Right ventricle myocardium inferior (tissue), 1 donor: Measurements from ENCODE around the gene CNEP1R1. TPM values are rescaled to one million over a fixed set of nuclear protein-coding genes. Genes with fewer than 3 reads are reported as not detected.
"Not testable (repeated sequence)": the region's sequence is repeated elsewhere in the genome, so short reads cannot be mapped to it uniquely, and the experiment has no call there.

Experiments used
- ATAC-seq: fragments of 200-7000 bp; cut with Tn5 transposase; one replicate; pipeline ENCODE4 v1.9.1; 2020; ENCODE audit warnings: mild to moderate bottlenecking, moderate library complexity
- DNase-seq: peaks from one replicate; pipeline ENCODE4 v3.0.0; 2021; ENCODE audit errors: missing footprints
- intact Hi-C: fragments of 100-400 bp; cut with DNase I; formaldehyde crosslinking; loops from one replicate; pipeline ENCODE4 v1.11.0; 2022
- total RNA-seq: library from RNA; stranded (reverse); fragmentation: NEBNext Ultra II Directional; extraction: Animal tissue kit (Norgen Biotek cat#: 25700); gene quantifications from one replicate; pipeline ENCODE4 v1.2.1, GENCODE V29; 2021
- donor health status: DM: no; HTN: yes; CAD: no; lungs with severe emphysema.

The CNEP1R1 gene
- total RNA-seq, 1 donor from 2014 or later, result 18.5 TPM

DNA sequence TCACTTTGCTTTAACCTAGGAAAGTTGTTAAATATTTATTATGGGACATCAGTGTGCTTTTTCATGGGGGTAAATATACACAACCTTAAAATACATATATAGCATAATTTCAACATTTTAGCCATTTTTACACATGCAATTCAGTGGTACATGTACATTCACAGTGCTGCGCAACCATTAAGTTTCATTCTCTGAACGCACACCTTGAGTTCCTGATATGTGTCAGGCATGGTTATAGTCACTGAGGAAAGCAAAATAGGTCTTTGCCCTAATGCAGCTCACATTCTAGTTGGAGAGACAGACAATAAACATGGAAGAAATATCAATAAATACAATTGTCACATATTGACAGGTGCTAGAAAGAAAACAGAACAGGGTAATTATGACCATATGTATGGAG, 12.8 kb upstream of the CNEP1R1 start:
- ATAC-seq (no peak), DNase-seq (no peak)
- intact Hi-C loops, result no loop called here

DNA sequence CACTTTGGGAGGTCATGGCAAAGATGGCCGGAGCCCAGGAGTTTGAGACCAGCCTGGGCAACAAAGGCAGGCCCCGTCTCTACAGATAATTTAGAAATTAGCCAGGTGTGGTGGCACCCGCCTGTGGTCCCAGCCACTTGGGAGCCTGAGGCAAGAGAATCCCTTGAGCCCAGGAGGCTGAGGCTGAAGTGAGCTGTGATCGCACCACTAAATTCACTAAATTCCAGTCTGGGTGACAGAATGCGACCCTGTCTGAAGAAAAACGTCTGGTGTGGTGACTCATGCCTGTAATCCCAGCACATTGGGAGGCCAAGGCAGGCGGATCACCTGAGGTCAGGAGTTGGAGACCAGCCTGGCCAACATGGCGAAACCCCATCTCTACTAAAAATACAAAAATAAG, 10.8 kb upstream of the CNEP1R1 start:
- intact Hi-C loops, DNase-seq, ATAC-seq: not testable (repeated sequence)

DNA sequence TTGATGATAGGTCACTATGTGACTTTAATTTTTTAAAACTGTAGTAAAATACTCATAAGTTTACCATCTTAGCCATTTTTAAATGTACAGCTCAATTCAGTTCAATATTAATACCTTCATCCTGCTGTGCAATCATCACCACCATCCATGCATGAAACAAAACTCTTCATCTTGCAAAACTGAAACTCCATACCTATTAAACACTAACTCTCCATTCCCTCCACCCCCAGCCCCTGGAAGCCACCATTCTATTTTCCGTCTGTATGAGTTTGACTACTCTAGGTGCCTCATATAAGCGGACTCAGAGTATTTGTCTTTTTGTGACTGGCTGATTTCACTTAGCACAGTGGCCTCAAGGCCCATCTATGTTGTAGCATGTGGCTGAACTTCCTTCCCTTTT, 9.4 kb upstream of the CNEP1R1 start:
- ATAC-seq (no peak), DNase-seq (no peak)
- intact Hi-C loops, result no loop called here

DNA sequence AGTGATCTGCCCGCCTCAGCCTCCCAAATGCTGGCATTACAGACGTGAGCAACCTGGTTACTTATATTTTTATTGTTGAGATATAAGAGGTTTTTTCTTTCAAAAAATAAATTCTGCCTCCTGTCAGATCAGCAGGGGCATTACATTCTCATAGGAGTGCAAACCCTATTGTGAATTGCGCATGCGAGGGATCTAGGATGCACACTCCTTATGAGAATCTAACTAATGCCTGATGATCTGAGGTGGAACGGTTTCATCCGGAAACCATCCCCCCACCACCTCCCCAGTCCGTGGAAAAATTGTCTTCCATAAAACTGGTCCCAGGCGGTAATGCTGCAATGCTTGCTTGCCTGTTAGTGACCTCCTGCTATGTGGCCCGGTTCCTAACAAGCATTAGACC, 7.5 kb upstream of the CNEP1R1 start:
- DNase-seq (no peak), ATAC-seq (no peak)
- intact Hi-C loops, result no loop called here

DNA sequence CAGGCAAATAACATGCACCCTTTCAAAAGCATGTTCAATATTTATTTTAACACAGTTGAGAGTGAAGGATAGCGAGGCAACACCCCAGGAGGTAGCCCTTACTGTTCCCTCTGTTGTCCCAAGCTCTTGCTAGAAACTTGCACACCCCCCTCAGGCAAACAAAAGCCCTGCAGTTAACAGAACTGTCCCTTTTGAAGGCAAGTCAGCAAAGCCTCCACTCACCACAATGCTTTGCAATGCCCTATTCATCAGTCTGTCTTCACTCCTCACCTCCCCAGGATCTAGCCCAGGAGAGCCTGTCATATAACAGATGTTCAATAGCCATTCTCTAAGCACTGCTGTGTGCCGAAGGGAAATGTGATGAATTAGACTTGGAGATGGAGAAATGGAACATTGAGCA, 3.5 kb upstream of the CNEP1R1 start:
- ATAC-seq, result no peak
- intact Hi-C loops, result loop anchor here (10.0 kb wide), 1 partner anchor 783 kb away; no protein-coding TSS in a partner anchor
- no peak for DNase-seq

DNA sequence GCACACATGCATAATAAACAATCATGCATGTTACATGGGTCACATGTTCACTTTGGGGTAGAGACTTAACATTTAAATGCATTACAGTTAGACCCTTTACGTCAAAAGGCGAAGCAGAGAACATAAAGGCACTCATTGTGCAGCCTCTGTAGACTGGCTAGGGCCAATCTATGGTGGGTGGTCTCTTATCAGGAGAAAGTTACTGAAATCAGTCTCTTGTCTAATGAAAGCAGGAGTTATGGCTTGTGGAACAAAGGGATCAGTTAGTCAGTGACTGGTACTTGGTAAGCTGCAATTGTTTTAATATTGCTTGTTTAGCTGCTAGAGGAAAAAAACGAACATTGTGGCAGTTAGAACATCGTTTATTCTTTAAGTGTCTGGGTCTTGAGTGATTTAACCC, 1.4 kb upstream of the CNEP1R1 start:
- DNase-seq (no peak), ATAC-seq (no peak)
- intact Hi-C loops, result loop anchor here (2.0 to 10.0 kb wide), 2 partner anchors 41 to 781 kb away; partner anchors contain the start of gene HEATR3

DNA sequence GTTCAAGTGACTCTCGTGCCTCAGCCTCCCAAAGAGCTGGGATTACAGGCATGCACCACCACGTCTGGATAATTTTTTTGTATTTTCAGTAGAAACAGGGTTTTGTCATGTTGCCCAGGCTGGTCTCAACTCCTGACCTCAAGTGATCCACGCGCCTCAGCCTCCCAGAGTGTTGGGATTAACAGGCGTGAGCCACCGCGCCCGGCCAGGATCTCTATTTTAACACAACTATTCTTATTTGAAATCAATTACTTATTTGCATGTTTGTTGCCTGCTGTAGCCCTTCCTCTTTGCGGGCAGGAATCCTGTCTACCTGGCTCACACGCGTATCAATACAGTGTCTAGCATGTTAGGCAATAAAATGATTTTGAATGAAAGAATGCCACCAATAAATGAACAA, 818 bp upstream of the CNEP1R1 start:
- ATAC-seq, result no peak
- DNase-seq, result no peak
- intact Hi-C loops, result loop anchor here (2.0 to 10.0 kb wide), 2 partner anchors 41 to 781 kb away; partner anchors contain the start of gene HEATR3

DNA sequence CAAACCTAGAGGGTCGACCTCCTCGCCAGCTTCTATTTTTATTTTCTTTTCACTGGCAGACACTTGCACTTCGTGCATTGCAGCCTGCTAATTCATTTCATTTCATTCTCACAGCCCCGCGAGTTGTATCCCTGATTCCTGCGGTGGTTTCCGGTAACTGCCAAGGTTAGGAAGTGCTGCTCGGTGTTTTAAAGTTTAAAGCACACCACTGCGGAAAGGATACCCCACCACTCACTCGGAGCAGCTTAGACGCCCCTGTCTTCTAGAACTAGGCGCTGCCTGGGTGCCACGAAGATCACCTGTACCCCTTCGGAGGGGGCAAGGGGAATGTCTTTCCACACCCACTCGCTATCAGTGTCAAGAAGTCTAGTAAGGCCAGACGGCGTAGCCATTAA, 509 bp downstream of the CNEP1R1 start:
- intact Hi-C loops, result loop anchor here (1.0 to 10.0 kb wide), 4 partner anchors 39 to 779 kb away; partner anchors contain the start of gene HEATR3
- ATAC-seq (no peak), DNase-seq (no peak)

DNA sequence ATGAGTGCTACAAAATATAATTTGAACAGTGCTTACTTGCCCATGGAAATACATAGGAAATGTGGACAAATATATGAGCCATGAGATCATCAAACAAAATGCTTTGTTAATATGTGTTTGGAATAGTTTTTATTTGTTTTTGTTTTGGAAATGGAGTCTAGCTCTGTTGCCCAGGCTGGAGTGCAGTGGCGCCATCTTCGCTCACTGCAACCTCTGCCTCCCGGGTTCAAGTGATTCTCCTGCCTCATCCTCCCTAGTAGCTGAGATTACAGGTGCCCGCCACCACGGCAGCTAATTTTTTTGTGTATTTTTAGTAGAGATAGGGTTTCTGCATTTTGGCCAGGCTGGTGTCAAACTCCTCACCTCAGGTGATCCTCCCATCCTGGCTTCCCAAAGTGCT, 2.8 kb downstream of the CNEP1R1 start:
- ATAC-seq (no peak), DNase-seq (no peak)
- intact Hi-C loops, result loop anchor here (5.0 to 10.0 kb wide), 2 partner anchors 639 to 777 kb away; no protein-coding TSS in a partner anchor

DNA sequence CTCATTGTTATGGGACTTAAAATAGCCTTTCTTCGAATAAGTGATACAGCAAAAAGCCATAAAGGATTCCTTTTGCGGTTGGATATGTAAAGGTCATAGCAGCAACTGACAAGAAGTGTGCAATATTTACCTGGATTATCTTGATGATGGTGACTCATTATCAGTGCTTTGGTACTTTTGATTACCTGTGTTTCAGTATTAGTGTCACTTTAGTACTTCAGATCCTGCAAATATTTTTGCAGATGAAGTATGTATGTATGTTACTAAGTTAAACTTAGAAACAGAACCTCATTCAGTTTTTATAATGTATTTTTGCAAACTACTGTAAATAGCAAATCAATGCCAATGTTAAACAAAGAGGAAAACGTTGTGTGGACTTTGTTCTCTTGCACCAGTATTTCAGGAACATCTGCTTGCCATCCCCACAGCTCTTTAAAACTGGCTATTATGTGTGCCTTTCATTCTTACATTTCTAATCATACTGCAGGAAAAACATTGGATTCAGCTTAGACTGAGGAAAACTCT, 10.5 kb downstream of the CNEP1R1 start:
- intact Hi-C loops, result no loop called here
- ATAC-seq (no peak), DNase-seq (no peak)

DNA sequence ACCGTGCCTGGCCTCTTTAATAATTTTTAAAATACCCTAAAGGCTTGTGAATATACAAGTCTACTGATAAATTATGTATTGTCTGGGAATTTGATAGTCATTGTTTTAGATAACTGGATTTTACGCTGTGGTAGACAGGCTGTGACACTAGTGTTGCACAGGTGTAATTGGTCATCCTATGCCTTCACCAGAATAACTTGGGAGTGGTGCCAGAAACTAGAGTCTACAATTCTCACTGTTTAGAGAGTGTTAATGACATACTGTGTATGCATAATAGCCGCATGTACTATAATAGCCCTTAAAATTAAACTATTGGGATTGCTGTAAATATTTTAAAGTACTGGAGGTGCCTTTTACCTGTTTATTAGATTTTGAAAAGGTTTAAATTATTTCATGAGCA, 11.4 kb downstream of the CNEP1R1 start:
- intact Hi-C loops, result no loop called here
- ATAC-seq, result no peak
- DNase-seq, result no peak

DNA sequence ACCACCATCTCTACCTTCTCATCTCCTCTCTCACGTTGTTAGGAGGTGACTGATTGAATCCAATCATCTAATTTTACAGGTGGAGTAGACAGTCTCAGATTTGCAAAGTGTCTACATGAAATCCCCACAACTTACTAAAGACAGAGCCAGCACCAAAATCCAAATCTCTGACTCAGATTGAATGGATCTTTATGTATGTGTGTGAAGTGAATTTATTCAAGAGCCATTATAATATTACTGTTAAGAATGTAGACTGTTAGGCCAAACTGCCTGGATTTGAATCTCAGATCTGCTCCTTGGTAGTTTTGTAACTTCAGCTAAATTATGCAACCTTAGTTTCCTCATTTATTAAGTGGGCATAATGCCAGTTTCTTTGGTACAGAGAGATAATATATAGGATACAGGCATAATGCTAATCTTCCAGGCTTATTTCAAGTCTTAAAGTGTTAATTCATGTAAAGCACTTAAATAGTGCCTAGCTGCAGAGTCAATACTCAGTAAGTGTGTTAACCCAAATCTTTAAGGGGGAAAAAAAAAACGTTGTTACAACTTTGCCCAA, 12.7 kb downstream of the CNEP1R1 start:
- ATAC-seq (no peak), DNase-seq (no peak)
- intact Hi-C loops, result no loop called here

DNA sequence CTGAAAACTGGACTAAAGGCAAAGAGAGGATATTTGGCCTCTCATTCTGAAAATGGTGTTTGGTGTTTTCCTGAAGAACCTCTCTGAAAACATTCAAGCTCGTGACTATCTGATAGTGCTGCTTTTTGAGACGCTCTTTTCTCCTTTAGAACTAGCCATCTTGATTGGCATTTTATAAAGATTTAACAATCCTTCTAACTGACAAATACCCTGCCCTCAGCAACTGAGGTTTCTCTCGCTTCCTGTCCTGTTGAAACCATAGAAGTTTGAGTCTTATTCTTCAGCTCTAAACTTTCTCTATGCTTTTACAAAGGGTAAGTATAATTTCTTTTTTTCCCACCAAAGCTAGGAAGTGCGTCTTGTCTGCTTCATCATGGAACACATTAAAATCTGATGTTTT, 13.3 kb downstream of the CNEP1R1 start:
- intact Hi-C loops, result no loop called here
- DNase-seq (no peak), ATAC-seq (no peak)

DNA sequence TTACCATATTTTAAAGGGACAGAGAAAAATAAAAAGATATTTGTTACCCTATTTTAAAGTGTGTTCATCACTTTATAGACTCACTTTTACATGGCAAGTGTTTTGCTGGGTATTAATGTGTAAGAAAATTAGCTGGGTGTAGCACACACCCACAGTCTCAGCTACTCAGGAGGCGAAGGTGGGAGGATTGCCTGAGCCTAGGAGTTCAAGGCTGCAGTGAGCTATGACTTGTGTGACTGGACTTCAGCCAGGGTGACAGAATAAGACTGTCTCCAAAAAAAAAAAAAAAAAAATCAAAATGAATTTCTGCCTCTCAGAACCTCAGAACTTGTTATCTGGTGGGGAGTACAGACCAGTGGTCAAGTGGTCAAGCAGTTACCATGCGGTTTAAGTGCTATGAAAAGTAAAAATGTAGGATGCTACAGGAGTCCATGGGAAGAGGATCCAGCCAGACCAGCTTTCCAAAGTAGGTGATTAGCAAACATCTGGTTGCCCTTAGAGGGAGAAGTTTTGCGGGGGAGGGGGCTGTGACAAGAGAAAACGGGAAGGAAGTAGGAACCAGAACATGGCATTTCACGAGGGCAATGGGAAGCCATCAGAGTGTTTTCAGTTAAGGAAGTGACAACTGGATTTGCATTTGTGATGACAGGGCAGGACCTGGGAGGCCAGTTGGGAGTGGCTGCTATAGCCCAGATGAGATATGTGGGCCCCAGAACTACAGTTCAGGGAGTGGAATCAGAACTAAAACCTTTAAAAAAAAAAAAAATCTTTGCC, 13.9 kb downstream of the CNEP1R1 start:
- intact Hi-C loops, result no loop called here
- DNase-seq (no peak), ATAC-seq (peak; percentile 81)

DNA sequence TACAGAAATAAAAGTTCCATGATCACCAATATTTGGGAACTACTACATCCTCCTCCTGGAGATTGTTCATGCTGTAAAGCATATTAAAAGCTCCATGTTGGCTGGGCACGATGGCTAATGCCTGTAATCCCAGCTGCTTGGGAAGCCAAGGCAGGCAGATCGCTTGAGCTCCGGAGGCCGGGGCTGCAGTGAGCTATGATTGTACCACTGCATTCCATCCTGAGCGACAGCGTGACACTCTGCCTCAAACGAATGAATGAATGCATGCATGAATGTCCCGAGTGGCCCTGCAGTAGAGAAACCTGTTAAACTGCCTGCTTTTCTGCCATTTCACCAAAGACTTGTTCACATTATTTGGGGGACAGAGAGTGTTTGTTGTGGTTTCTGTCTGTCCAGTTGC, 15.0 kb downstream of the CNEP1R1 start:
- no peak for ATAC-seq
- no peak for DNase-seq
- intact Hi-C loops, result no loop called here

DNA sequence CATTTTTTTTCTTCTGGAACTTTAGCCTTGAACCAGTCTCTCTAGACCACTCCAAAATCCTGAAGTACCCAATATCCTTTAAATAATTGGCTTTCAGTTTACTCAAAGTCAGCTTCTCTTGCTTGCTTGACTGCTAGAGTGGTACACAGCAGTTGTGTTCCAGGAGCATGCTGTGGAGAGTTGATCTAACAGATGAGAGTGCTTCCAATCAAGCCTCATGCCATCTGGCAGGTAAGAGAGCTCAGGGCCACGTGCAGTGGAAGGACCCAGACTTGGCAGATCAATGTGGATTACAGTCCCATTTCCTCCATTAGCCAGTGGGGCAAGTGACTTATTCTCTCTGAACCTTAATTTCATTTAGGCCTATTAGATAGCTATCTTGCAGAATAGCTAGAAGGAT, 15.7 kb downstream of the CNEP1R1 start:
- no peak for ATAC-seq
- intact Hi-C loops, result no loop called here
- DNase-seq, result no peak

DNA sequence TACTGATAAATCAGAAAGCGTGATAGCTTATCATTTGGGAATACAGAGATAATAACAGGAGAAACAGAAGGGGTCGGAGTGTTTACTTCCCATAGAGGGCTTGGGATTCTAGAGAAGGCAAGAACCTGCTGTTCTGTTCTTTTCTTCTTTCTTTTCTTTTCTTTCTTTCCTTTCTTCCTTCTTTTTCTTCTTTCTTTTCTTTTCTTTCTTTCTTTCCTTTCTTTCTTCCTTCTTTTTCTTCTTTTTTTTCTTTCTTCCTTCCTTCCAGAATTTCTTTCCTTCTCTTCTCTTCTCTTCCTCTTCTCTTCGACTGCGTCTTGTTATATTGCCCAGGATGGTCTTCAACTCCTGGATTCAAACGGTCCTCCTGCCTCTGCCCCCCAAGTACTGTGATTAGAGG, 18.3 kb downstream of the CNEP1R1 start:
- ATAC-seq, result no peak

DNA sequence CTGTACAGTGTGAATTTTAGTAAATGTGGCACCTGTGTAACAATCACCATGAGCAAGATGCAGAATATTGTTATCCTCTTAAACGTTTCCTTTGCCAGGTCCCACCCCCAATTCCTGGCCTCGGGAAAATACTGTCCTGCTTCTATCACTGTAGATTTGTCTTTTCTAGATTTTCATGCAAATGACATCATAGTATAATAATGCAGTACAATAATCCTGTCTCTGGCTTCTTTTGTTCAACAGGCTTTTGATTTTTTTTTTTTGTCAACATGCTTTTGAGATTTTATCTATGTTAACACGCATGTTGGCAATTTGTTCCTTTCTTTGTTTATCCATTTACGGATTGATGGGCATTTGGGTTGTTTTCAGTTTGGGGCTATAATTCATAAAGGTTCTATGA, 20.4 kb downstream of the CNEP1R1 start:
- intact Hi-C loops, result no loop called here
- ATAC-seq (no peak), DNase-seq (no peak)

More for the DNA sequence above, 18.3 kb downstream of the CNEP1R1 start:
- intact Hi-C loops, result no loop called here
- DNase-seq, result no peak

DNA sequence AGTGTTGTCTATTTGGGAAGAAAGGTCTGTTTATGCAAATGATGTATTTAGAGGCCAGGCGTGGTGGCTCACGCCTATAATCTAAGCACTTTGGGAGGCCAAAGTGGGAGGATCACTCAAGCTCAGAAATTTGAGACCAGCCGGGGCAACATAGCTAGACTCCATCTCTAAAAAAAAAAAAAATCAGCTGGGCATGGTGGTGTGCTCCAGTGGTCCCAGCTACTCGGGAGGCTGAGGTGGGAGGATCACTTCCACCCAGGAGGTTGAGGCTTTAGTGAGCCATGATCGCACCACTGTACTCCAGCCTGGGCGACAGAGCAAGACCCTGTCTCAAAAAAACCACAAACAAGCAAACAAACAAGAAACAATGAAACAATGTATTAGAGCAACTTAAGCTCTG, 21.8 kb downstream of the CNEP1R1 start:
- ATAC-seq (no peak), DNase-seq (no peak)
- intact Hi-C loops, result no loop called here

DNA sequence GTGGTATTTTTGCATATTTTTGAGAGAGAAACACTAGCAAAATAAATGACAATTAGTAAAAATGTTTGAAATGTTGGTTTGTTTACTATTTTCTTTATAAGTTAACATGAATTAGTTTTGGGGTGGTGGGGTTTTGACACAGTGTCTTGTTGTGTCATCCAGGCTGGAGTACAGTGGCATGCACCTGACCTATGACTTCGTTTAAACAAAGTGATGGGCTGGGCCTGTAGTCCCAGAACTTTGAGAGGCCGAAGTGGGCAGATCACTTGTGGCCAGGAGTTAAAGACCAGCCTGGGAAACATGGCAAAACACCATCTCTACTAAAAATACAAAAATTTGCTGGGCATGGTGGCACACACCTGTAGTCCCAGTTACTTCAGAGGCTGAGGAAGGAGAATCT, 22.8 kb downstream of the CNEP1R1 start:
- intact Hi-C loops, result no loop called here
- DNase-seq (no peak), ATAC-seq (no peak)
